T-helper 1 cell treated with Interleukin-12 subunit alpha and Interleukin-12 subunit beta and Interleukin-4 antibody, amounts not matched to agents 30 μg/mL and 1 μg/mL, for 36 hours (primary cell): ENCODE measurements around the gene AKIRIN1.
"Not testable (repeated sequence)": the region's sequence is repeated elsewhere in the genome, so short reads cannot be mapped to it uniquely, and the experiment has no call there.

ENCODE experiments used
- H3K27ac Mint-ChIP-seq: one replicate; pipeline ENCODE4 v1.8.0; 2021; ENCODE audit warnings: mild to moderate bottlenecking, mixed read lengths
- H3K27me3 Mint-ChIP-seq: one replicate; pipeline ENCODE4 v1.8.0; 2021; ENCODE audit warnings: low read depth, mixed read lengths
- H3K36me3 Mint-ChIP-seq: one replicate; pipeline ENCODE4 v1.8.0; 2021; ENCODE audit warnings: low read depth, mixed read lengths
- H3K4me1 Mint-ChIP-seq: one replicate; pipeline ENCODE4 v1.8.0; 2021; ENCODE audit warnings: low read depth, mixed read lengths
- H3K4me3 Mint-ChIP-seq: one replicate; pipeline ENCODE4 v1.8.0; 2021; ENCODE audit warnings: mild to moderate bottlenecking, moderate library complexity, mixed read lengths
- H3K9me3 Mint-ChIP-seq: one replicate; pipeline ENCODE4 v1.8.0; 2021; ENCODE audit warnings: mixed read lengths

AKIRIN1 gene, protein sequence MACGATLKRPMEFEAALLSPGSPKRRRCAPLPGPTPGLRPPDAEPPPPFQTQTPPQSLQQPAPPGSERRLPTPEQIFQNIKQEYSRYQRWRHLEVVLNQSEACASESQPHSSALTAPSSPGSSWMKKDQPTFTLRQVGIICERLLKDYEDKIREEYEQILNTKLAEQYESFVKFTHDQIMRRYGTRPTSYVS

DNA sequence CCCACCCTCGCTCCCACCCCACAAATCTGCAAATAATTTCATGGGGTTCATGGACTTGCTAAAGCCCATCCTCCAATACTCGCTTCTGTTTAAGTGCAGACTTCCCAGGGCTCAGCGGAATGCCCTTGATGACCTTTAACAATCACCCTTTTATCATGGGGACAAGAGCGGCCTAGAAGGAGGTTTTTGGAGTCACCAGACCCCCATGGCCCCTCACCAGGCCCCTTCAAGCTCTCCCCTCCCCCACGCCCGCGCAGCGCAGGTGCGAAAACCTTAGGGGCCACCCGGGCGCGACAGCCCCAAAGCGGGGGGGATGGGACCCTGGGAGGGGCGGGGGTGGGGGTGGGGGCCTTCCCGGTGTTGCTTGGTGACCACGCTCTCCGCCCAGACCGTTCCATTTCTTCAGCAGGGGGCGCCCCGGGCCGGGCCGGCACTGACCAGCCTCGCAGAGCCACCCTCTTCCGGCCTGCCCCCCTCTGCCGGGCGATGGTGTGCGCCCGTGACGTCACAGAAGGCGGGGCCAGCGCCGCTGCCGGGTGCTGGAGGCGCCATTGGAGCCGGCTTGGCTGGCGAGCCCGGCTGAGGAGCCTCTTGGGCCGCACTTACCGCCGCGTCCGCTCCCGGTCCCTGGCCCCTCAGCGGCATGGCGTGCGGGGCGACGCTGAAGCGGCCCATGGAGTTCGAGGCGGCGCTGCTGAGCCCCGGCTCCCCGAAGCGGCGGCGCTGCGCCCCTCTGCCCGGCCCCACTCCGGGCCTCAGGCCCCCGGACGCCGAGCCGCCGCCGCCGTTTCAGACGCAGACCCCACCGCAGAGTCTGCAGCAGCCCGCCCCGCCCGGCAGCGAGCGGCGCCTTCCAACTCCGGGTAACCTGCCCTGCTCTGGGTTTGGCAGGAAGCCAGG is at the start of gene AKIRIN1:
Gene AKIRIN1 (plus strand): TSS at position 539 of the 900 bp plus-strand sequence. CDS start 105 bp downstream, at position 644.
- peak within 1 kb of the TSS; percentile 86 for H3K4me3 Mint-ChIP-seq
- H3K4me1 Mint-ChIP-seq = peaks cover 28% of the 10 kb centered on the region
- H3K9me3 Mint-ChIP-seq = no peaks in the 10 kb centered on the region
- peak within 1 kb of the TSS; percentile 74 for H3K27ac Mint-ChIP-seq
- peaks cover 19% of the 10 kb centered on the region for H3K36me3 Mint-ChIP-seq
- H3K27me3 Mint-ChIP-seq = no peaks in the 10 kb centered on the region

DNA sequence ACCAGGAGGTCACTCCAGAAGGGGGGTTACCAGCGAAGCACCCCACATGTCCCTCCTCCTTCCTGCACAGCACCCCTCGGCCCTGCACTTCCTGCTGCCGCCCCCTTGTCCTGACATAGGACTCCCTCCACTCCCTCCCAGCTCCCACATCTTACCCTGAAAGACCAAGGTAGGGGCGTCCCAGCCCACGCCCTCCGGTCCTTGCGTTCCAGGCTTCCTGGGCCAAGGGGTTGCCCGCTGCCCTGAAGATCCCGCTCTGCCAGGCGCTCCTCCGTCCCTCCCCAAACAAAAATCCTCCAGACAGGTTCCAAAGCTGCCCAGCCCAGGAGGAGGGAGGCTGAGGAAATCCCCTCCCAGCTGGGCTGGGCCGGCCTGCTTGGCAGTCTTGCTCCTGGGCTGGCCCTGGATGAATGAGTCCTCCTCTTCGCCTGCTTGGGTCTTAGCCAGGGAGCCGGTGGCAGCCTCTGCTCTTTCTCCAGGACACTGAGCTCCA is 49.5 kb upstream of the AKIRIN1 start, which contains the start of gene RHBDL2:
Gene RHBDL2 (minus strand): TSS at position 304 of the 493 bp plus-strand sequence. CDS start 22,618 bp downstream, outside the sequence.
- no peaks in the 10 kb centered on the region for H3K36me3 Mint-ChIP-seq
- no peaks in the 10 kb centered on the region for H3K9me3 Mint-ChIP-seq
- H3K27ac Mint-ChIP-seq = no peak within 1 kb of the TSS
- no peak within 1 kb of the TSS for H3K4me3 Mint-ChIP-seq
- H3K4me1 Mint-ChIP-seq = peaks cover 2% of the 10 kb centered on the region
- H3K27me3 Mint-ChIP-seq = peaks cover 4% of the 10 kb centered on the region

DNA sequence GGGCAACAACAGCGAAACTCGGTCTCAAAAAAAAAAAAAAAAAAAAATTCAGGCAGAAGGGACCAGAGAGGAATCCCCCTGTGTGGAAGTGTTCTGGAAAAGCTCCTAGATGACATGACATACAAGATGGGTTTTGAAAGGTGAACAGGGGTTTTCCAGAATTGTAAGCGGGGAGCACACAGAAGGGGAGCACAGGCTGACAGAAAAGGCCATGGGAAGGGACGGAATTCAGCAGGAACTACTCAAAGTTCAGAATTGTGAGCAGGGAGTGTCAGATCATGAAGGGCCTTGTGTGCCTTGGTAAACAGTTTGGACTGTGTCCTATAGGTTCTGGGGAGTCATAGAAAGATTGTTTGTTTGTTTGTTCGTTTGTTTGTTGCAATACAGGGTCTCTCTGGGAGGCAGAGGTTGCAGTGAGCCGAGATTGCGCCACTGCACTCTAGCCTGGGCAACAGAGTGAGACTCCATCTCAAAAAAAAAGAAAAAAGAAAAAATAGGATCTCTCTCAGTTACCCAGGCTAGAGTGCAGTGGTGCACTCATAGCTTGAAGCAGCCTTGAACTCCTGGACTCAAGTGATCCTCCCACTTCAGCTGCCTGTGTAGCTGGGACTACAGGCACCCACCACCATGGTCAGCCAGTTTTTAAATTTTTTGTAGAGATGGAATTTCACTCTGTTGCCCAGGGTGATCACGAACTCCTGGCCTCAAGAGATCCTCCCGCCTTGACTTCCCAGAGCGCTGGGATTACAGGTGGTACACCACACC is 48.2 kb upstream of the AKIRIN1 start:
- no peak overlapping the region for H3K27ac Mint-ChIP-seq
- H3K27me3 Mint-ChIP-seq = peaks cover 4% of the 10 kb centered on the region
- H3K9me3 Mint-ChIP-seq = no peaks in the 10 kb centered on the region
- peaks cover 2% of the 10 kb centered on the region for H3K4me1 Mint-ChIP-seq
- H3K36me3 Mint-ChIP-seq = no peaks in the 10 kb centered on the region
- no peak overlapping the region for H3K4me3 Mint-ChIP-seq

DNA sequence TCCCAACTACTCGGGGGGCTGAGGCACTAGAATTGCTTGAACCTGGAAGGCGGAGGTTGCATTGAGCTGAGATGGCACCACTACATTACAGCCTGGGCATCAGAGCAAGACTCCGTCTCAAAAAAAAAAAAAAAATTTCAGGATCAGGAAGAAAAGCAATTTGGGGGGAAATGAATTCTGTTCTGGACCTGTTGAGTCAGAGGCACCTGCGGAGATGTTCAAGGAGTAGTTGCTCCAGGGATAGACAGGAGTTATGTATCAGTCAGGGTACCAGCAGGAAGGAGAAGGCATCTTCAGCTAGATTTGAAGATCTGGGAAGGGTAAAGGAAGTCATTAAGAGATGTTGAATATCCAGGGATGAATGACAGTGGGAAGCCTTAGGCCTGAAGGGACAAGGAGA is 46.5 kb upstream of the AKIRIN1 start:
- Mint-ChIP-seq H3K27me3 (peaks cover 4% of the 10 kb centered on the region), H3K27ac (no peak overlapping the region), H3K36me3 (no peaks in the 10 kb centered on the region), H3K4me1 (peaks cover 2% of the 10 kb centered on the region), H3K9me3 (no peaks in the 10 kb centered on the region), H3K4me3 (no peak overlapping the region)

DNA sequence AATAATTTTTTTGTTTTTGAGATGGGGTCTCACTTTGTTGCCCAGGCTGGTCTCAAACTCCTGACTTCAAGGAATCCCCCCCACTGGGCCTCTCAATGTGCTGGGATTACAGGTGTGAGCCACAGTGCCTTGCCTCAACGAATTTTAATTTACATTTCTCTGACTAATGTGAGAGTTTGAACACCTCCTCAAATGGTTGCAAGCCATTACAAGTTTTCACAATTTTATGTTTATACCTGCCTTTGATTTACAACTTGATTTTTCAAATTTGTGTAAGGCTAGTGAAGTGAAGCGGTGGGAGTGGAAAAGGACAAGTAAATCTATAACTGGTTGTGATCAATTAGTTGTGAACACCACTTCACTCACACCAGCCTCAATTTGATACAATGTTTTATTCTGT is 40.5 kb upstream of the AKIRIN1 start:
- H3K4me1 Mint-ChIP-seq = peaks cover 7% of the 10 kb centered on the region
- no peak overlapping the region for H3K4me3 Mint-ChIP-seq
- H3K27me3 Mint-ChIP-seq = peaks cover 12% of the 10 kb centered on the region
- H3K36me3 Mint-ChIP-seq = no peaks in the 10 kb centered on the region
- no peak overlapping the region for H3K27ac Mint-ChIP-seq
- no peaks in the 10 kb centered on the region for H3K9me3 Mint-ChIP-seq

DNA sequence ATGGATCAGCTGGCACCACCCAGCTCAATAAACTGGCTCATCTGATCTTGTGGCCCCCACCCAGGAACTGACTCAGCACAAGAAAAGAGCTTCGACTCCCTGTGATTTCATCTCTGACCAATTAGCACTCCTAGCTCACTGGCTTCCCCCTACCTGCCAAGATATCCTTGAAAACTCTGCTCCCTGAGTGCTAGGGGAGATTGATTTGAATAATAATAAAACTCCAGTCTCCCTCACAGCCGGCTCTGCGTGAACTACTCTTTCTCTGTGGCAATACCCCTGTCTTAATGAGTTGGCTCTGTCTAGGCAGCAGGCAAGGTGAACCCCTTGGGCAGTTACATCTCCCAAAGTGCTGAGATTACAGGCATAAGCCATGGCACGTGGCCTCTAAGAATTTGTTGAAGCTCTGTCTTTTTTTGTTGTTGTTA is 37.6 kb upstream of the AKIRIN1 start:
- no peak overlapping the region for H3K4me3 Mint-ChIP-seq
- H3K27ac Mint-ChIP-seq = no peak overlapping the region
- H3K4me1 Mint-ChIP-seq = peaks cover 7% of the 10 kb centered on the region
- H3K27me3 Mint-ChIP-seq = peaks cover 12% of the 10 kb centered on the region
- no peaks in the 10 kb centered on the region for H3K36me3 Mint-ChIP-seq
- no peaks in the 10 kb centered on the region for H3K9me3 Mint-ChIP-seq

DNA sequence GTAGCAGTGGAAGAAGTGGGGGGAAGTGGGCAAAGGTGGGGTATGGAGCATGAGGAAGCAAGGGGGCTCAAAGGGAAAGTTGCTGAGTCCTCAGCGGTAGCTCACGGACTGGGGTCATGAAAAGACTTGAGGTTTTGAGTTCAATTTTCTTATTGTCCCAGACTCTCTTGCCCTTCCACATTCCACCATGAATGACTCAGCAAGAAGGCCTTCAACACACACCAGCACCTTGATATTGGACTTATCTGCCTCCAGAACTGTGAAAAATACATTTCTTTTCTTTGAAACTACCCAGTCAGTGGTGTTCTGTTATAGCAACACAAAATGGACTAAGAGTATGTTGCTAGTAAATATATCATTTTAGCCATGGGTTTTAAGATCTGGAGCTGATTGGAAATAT is 32.1 kb upstream of the AKIRIN1 start:
- Mint-ChIP-seq H3K9me3 (no peaks in the 10 kb centered on the region), H3K27me3 (no peaks in the 10 kb centered on the region), H3K4me1 (peaks cover 4% of the 10 kb centered on the region), H3K27ac (no peak overlapping the region), H3K36me3 (no peaks in the 10 kb centered on the region), H3K4me3 (no peak overlapping the region)

DNA sequence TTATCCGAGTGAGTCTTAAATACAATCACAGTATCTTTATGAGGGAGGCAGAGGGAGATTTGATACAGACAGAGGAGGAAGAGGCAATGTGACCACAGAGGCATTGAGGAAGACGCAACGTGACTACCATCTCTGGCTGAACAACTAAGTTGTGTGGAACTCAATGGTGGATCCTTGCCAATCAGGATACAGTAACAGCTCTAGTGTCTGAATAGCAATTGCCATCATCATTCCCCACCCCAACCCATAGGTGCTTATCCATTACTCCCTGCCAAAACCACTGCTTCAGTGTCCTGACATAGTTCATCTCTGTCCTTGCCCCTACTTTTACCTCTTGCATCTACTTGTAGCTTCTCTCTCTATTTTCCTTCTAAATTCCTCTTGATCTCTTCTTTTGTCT is 29.0 kb upstream of the AKIRIN1 start:
- H3K27ac Mint-ChIP-seq = no peak overlapping the region
- H3K4me3 Mint-ChIP-seq = no peak overlapping the region
- H3K36me3 Mint-ChIP-seq = no peaks in the 10 kb centered on the region
- no peaks in the 10 kb centered on the region for H3K27me3 Mint-ChIP-seq
- H3K4me1 Mint-ChIP-seq = peaks cover 4% of the 10 kb centered on the region
- no peaks in the 10 kb centered on the region for H3K9me3 Mint-ChIP-seq

DNA sequence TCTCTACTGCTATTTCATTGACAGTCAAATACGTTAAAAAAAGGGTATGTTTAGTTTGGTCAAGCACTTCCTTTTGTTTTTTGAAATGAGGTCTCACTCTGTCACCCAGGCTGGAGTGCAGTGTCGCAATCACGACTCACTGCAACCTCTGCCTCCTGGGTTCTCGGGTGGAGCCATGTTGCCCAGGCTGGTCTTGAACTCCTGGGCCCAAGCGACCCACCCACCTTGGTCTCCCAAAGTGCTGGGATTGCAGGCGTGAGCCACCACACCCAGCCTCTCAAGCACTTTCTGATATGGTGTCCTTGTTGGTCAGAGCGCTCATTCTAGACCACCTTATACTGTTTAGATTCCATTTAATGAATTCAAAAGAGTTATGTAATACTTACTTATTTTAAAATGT is 28.5 kb upstream of the AKIRIN1 start:
- Mint-ChIP-seq H3K4me3 (no peak overlapping the region), H3K27me3 (no peaks in the 10 kb centered on the region), H3K4me1 (peaks cover 4% of the 10 kb centered on the region), H3K36me3 (no peaks in the 10 kb centered on the region), H3K27ac (no peak overlapping the region), H3K9me3 (no peaks in the 10 kb centered on the region)

DNA sequence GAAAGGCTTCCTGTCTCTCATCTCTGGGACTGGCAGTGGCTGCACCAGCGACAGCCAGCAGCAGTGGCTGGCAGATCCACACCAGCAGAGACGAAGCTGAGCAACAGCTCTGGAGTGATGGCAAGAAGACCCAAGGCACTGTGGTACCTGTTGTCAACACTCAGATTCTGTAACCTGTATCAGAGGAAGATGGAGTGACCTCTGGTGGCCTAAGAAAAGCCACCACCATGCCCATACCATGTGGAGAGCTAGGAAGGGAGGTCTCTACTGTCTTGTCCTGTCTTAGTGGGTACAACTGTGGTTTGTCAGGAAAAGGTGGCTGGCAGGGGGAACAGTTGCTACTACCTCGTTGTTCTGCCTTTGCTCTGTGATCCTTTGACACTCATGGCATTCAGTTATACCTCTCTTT is 26.9 kb upstream of the AKIRIN1 start:
- H3K27me3 Mint-ChIP-seq = no peaks in the 10 kb centered on the region
- H3K4me1 Mint-ChIP-seq = peaks cover 4% of the 10 kb centered on the region
- no peaks in the 10 kb centered on the region for H3K36me3 Mint-ChIP-seq
- H3K4me3 Mint-ChIP-seq = no peak overlapping the region
- H3K27ac Mint-ChIP-seq = no peak overlapping the region
- H3K9me3 Mint-ChIP-seq = no peaks in the 10 kb centered on the region

DNA sequence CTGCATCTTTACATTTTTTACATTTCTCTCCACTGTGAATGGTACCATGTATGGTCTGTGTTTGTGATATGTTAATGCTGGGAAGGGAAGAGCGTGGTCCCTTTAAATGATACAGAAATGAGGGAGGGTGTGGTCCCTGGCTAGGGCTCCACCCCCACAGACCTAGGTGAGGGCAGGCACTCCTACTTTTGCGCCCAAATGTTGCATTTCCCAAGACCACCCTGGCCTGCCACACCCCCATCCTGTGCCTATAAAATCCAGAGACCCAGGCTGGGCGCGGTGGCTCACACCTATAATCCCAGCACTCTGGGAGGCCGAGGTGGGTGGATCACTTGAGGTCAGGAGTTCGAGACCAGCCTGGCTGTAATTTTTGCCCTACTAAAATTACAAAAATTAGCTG is 17.9 kb upstream of the AKIRIN1 start:
- not testable (repeated sequence) for H3K27me3 Mint-ChIP-seq, H3K9me3 Mint-ChIP-seq, H3K4me3 Mint-ChIP-seq, H3K36me3 Mint-ChIP-seq, H3K27ac Mint-ChIP-seq
- H3K4me1 Mint-ChIP-seq = peaks cover 10% of the 10 kb centered on the region

DNA sequence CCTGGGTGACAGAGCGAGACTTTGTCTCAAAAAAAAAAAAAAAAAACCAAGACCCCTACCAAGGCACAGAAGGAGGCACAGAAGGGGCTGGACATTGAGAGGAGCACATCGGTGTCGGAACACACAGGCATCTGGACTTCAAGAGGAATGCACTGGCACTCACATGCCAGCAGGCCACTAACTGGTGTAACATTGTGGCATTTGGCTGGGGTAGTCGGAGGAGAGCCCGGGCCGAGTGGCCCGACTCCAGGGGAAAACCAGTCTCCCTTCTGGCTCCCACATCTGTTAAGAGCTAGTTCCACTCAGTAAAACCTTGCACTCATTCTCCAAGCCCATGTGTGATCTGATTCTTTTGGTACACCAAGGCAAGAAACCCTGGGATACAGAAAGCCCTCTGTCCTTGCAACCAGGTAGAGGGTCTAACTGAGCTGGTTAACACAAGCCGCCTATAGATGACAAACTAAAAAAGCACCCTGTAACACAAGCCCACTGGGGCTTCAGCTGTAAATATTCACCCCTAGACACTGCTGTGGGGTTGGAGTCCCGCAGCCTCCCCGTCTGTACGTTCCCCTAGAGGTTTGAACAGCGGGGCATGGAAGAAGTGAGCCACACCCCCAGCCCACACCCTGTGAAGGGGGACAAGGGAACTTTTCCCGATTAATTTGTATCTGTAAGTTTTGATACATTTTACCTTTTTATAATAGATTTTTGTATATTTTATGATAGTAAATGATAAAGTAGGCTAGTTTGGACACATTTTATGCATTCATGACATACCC is 17.2 kb upstream of the AKIRIN1 start:
- H3K9me3 Mint-ChIP-seq = peaks cover 7% of the 10 kb centered on the region
- H3K27me3 Mint-ChIP-seq = no peaks in the 10 kb centered on the region
- H3K4me3 Mint-ChIP-seq = no peak overlapping the region
- peaks cover 12% of the 10 kb centered on the region for H3K4me1 Mint-ChIP-seq
- peaks cover 6% of the 10 kb centered on the region for H3K36me3 Mint-ChIP-seq
- no peak overlapping the region for H3K27ac Mint-ChIP-seq

DNA sequence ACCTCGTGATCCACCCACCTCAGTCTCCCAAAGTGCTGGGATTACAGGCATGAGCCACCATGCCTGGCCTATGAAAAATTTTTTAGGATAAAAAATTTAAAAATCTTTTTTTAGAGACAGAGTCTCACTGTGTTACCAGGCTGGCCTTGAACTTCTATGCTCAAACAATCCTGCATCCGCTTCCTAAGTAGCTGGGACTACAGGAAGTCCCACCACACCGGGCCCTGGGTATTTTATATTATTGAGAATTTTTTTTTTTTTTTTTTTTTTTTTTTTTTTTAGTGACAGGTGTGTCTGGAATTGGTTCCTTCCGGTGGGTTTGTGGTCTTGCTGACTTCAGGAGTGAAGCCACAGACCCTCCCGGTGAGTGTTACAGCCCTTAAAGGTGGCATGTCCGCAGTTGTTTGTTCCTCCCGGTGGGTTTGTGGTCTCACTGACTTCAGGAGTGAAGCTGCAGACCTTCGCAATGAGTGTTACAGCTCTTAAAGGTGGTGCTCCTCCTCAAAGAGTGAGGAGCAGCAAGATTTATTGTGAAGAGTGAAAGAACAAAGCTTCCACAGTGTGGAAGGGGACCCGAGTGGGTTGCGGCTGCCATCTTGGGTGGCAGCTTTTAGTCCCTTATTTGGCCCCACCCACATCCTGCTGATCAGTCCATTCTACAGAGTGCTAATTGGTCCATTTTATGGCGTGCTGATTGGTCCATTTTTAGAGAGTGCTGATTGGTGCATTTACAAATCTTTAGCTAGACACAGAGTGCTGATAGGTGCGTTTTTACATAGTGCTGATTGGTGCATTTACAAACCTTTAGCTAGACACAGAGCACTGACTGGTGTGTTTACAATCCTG is 13.5 kb upstream of the AKIRIN1 start:
- Mint-ChIP-seq H3K4me1 (peaks cover 14% of the 10 kb centered on the region), H3K4me3 (peak overlapping the region; percentile 40), H3K36me3 (peaks cover 11% of the 10 kb centered on the region), H3K27ac (peak overlapping the region; percentile 88), H3K9me3 (peaks cover 18% of the 10 kb centered on the region)
- H3K27me3 Mint-ChIP-seq = not testable (repeated sequence)
